CD4-positive, alpha-beta T cell treated with Interleukin-4 for 4 hours (primary cell): Measurements from ENCODE around the gene FAT2.
"Not testable (repeated sequence)": the region's sequence is repeated elsewhere in the genome, so short reads cannot be mapped to it uniquely, and the experiment has no call there.

Experiments used
- DNase-seq: peaks from one replicate; pipeline ENCODE4 v3.0.0-alpha.2; 2020

Gene FAT2

GRCh38 chr5:151611127-151611775 lies 20.1 kb upstream of the FAT2 start:
- no peak for DNase-seq

GRCh38 chr5:151608522-151608921 lies 17.4 kb upstream of the FAT2 start:
- no peak for DNase-seq

GRCh38 chr5:151607304-151607703 lies 16.2 kb upstream of the FAT2 start:
- DNase-seq: no peak

GRCh38 chr5:151605559-151605958 lies 14.4 kb upstream of the FAT2 start:
- no peak for DNase-seq

GRCh38 chr5:151602806-151603205 lies 11.7 kb upstream of the FAT2 start:
- DNase-seq: no peak

- no peak for DNase-seq
Observed at GRCh38 chr5:151601391-151601790, 10.3 kb upstream of the FAT2 start.

GRCh38 chr5:151600069-151600665 lies 9.0 kb upstream of the FAT2 start:
- DNase-seq: no peak

- no peak for DNase-seq
Observed at GRCh38 chr5:151598984-151599383, 7.9 kb upstream of the FAT2 start.

GRCh38 chr5:151598549-151598948 lies 7.4 kb upstream of the FAT2 start:
- DNase-seq: no peak

GRCh38 chr5:151597749-151598148 lies 6.6 kb upstream of the FAT2 start:
- DNase-seq: no peak

- DNase-seq: no peak
Observed at GRCh38 chr5:151596828-151597539, 5.9 kb upstream of the FAT2 start.

- DNase-seq: no peak
Observed at GRCh38 chr5:151595411-151595826, 4.3 kb upstream of the FAT2 start.

GRCh38 chr5:151592855-151593408 lies 1.8 kb upstream of the FAT2 start:
- no peak for DNase-seq

- no peak for DNase-seq
Observed at GRCh38 chr5:151589878-151590570, 1.1 kb downstream of the FAT2 start.

GRCh38 chr5:151587796-151588555 lies 3.2 kb downstream of the FAT2 start:
- DNase-seq: no peak

GRCh38 chr5:151585970-151586369 lies 5.2 kb downstream of the FAT2 start:
- no peak for DNase-seq

- not testable (repeated sequence) for DNase-seq
Observed at GRCh38 chr5:151585344-151585743, 5.8 kb downstream of the FAT2 start.

GRCh38 chr5:151584057-151584937 lies 6.8 kb downstream of the FAT2 start:
- DNase-seq: no peak

- no peak for DNase-seq
Observed at GRCh38 chr5:151581812-151582583, 9.1 kb downstream of the FAT2 start.

GRCh38 chr5:151581347-151581746 lies 9.8 kb downstream of the FAT2 start:
- no peak for DNase-seq

- no peak for DNase-seq
Observed at GRCh38 chr5:151580858-151581257, 10.3 kb downstream of the FAT2 start.
